Measurements from ENCODE around the gene TRIM56. TPM values are rescaled to one million over a fixed set of nuclear protein-coding genes. Genes with fewer than 3 reads are reported as not detected.
"Not testable (repeated sequence)": the region's sequence is repeated elsewhere in the genome, so short reads cannot be mapped to it uniquely, and the experiment has no call there.

The TRIM56 gene
- total RNA-seq, 1 experiment from 2014 or later = 29.6 TPM

DNA sequence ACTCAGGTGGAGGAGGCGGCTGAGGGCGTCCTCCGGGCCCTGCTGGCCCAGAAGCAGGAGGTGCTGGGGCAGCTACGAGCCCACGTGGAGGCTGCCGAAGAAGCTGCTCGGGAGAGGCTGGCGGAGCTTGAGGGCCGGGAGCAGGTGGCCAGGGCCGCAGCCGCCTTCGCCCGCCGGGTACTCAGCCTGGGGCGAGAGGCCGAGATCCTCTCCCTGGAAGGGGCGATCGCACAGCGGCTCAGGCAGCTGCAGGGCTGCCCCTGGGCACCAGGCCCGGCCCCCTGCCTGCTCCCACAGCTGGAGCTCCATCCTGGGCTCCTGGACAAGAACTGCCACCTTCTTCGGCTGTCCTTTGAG lies 2.8 kb downstream of the TRIM56 start:
- no peak for DNase-seq (ENCODE audit: unreplicated experiment)
- Mint-ChIP-seq H3K4me1 (ENCODE audit: insufficient read depth, unreplicated experiment) (peaks cover 19% of the 10 kb centered on the region), H3K27ac (ENCODE audit: low read depth, unreplicated experiment) (no peak overlapping the region), H3K9me3 (ENCODE audit: unreplicated experiment) (no peaks in the 10 kb centered on the region), H3K27me3 (ENCODE audit: insufficient read depth, unreplicated experiment) (no peaks in the 10 kb centered on the region), H3K36me3 (ENCODE audit: insufficient read depth, unreplicated experiment) (peaks cover 40% of the 10 kb centered on the region), H3K4me3 (ENCODE audit: unreplicated experiment) (no peak overlapping the region)
- CTCF ChIA-PET = interaction anchor here (0.5 kb wide), 1 partner anchor 71 kb away, joined by 4 read pairs; no protein-coding TSS in a partner anchor
- no TSS peak for BruUV-seq (replicated peaks)
- TF ChIP-seq, protein P1, sequence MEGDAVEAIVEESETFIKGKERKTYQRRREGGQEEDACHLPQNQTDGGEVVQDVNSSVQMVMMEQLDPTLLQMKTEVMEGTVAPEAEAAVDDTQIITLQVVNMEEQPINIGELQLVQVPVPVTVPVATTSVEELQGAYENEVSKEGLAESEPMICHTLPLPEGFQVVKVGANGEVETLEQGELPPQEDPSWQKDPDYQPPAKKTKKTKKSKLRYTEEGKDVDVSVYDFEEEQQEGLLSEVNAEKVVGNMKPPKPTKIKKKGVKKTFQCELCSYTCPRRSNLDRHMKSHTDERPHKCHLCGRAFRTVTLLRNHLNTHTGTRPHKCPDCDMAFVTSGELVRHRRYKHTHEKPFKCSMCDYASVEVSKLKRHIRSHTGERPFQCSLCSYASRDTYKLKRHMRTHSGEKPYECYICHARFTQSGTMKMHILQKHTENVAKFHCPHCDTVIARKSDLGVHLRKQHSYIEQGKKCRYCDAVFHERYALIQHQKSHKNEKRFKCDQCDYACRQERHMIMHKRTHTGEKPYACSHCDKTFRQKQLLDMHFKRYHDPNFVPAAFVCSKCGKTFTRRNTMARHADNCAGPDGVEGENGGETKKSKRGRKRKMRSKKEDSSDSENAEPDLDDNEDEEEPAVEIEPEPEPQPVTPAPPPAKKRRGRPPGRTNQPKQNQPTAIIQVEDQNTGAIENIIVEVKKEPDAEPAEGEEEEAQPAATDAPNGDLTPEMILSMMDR (IDR thresholded peaks at IDR 0.05; ENCODE audit: unreplicated experiment) = no peak
- POLR2A ChIA-PET = no interaction called here
- intact Hi-C loops (cut with micrococcal nuclease) = no loop called here

DNA sequence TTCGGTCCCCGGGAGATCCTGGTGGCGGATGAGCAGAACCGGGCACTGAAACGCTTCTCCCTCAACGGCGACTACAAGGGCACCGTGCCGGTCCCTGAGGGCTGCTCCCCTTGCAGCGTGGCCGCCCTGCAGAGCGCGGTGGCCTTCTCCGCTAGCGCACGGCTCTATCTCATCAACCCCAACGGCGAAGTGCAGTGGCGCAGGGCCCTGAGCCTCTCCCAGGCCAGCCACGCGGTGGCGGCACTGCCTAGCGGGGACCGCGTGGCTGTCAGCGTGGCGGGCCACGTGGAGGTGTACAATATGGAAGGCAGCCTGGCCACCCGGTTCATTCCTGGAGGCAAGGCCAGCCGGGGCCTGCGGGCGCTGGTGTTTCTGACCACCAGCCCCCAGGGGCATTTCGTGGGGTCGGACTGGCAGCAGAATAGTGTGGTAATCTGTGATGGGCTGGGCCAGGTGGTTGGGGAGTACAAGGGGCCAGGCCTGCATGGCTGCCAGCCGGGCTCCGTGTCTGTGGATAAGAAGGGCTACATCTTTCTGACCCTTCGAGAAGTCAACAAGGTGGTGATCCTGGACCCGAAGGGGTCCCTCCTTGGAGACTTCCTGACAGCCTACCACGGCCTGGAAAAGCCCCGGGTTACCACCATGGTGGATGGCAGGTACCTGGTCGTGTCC lies 3.7 kb downstream of the TRIM56 start:
- no TSS peak for BruUV-seq (replicated peaks)
- Mint-ChIP-seq H3K27ac (ENCODE audit: low read depth, unreplicated experiment) (no peak overlapping the region), H3K27me3 (ENCODE audit: insufficient read depth, unreplicated experiment) (no peaks in the 10 kb centered on the region), H3K36me3 (ENCODE audit: insufficient read depth, unreplicated experiment) (peaks cover 40% of the 10 kb centered on the region), H3K9me3 (ENCODE audit: unreplicated experiment) (no peaks in the 10 kb centered on the region), H3K4me3 (ENCODE audit: unreplicated experiment) (no peak overlapping the region), H3K4me1 (ENCODE audit: insufficient read depth, unreplicated experiment) (peaks cover 22% of the 10 kb centered on the region)
- no peak for DNase-seq (ENCODE audit: unreplicated experiment)
- intact Hi-C loops (cut with micrococcal nuclease) = no loop called here
- TF ChIP-seq, protein P1 (IDR thresholded peaks at IDR 0.05; ENCODE audit: unreplicated experiment) = no peak
- ChIA-PET POLR2A (no interaction called here), CTCF (no interaction called here)

GRCh38 chr7:101089876-101090275 lies 4.6 kb downstream of the TRIM56 start:
- no peaks in the 10 kb centered on the region for H3K27me3 Mint-ChIP-seq (ENCODE audit: insufficient read depth, unreplicated experiment)
- peaks cover 21% of the 10 kb centered on the region for H3K4me1 Mint-ChIP-seq (ENCODE audit: insufficient read depth, unreplicated experiment)
- TF ChIP-seq, protein P1 (IDR thresholded peaks at IDR 0.05; ENCODE audit: unreplicated experiment) = no peak
- no peak overlapping the region for H3K27ac Mint-ChIP-seq (ENCODE audit: low read depth, unreplicated experiment)
- H3K36me3 Mint-ChIP-seq (ENCODE audit: insufficient read depth, unreplicated experiment) = peaks cover 40% of the 10 kb centered on the region
- H3K4me3 Mint-ChIP-seq (ENCODE audit: unreplicated experiment) = no peak overlapping the region
- intact Hi-C loops (cut with micrococcal nuclease) = no loop called here
- no peak for DNase-seq (ENCODE audit: unreplicated experiment)
- no TSS peak for BruUV-seq (replicated peaks)
- ChIA-PET CTCF (interaction anchor here (0.6 kb wide), 1 partner anchor 289 kb away, joined by 3 read pairs; no protein-coding TSS in a partner anchor), POLR2A (interaction anchor here (1.2 kb wide), 1 partner anchor 220 kb away, joined by 3 read pairs; no protein-coding TSS in a partner anchor)
- H3K9me3 Mint-ChIP-seq (ENCODE audit: unreplicated experiment) = no peaks in the 10 kb centered on the region

- H3K36me3 Mint-ChIP-seq (ENCODE audit: insufficient read depth, unreplicated experiment) = peaks cover 31% of the 10 kb centered on the region
- H3K27ac Mint-ChIP-seq (ENCODE audit: low read depth, unreplicated experiment); intact Hi-C loops (cut with micrococcal nuclease); CTCF ChIA-PET; H3K4me3 Mint-ChIP-seq (ENCODE audit: unreplicated experiment); H3K27me3 Mint-ChIP-seq (ENCODE audit: insufficient read depth, unreplicated experiment); POLR2A ChIA-PET; BruUV-seq (replicated peaks); H3K9me3 Mint-ChIP-seq (ENCODE audit: unreplicated experiment); DNase-seq (ENCODE audit: unreplicated experiment): not testable (repeated sequence)
- peaks cover 13% of the 10 kb centered on the region for H3K4me1 Mint-ChIP-seq (ENCODE audit: insufficient read depth, unreplicated experiment)
Measured at GRCh38 chr7:101092266-101092905, 7.1 kb downstream of the TRIM56 start.

All from MCF 10A (cell line).